RWPE2 (cell line): ENCODE data around the gene KIAA0930.
A peak's percentile ranks its signal among the peaks of the same experiment; 100 is the strongest.

ENCODE experiments used
- ATAC-seq: fragments of 200-7000 bp; cut with Tn5 transposase; 3 replicates; pipeline ENCODE4 v1.9.1; 2021; ENCODE audit warnings: low read depth
- DNase-seq: peaks from one replicate; pipeline ENCODE4 v3.0.0-alpha.2; 2020; ENCODE audit warnings: low spot score
- H3K27ac ChIP-seq: fragments of 450-650 bp; 2 replicates; pipeline ENCODE4 v1.5.1; 2017; ENCODE audit warnings: mild to moderate bottlenecking; ENCODE audit not compliant: poor library complexity, severe bottlenecking
- H3K27me3 ChIP-seq: fragments of 250-450 bp; sonication (Bioruptor Pico); 2 replicates; pipeline ENCODE4 v1.5.1; 2021; ENCODE audit warnings: mild to moderate bottlenecking, moderate library complexity; ENCODE audit not compliant: insufficient read depth, poor library complexity, severe bottlenecking
- H3K36me3 ChIP-seq: fragments of 250-450 bp; sonication (Bioruptor Pico); 2 replicates; pipeline ENCODE4 v1.5.1; 2020; ENCODE audit warnings: low read depth, mild to moderate bottlenecking, moderate library complexity
- H3K4me1 ChIP-seq: fragments of 250-450 bp; sonication (Bioruptor Pico); 2 replicates; pipeline ENCODE4 v1.5.1; 2021; ENCODE audit warnings: mild to moderate bottlenecking, moderate library complexity; ENCODE audit not compliant: insufficient read depth, poor library complexity, severe bottlenecking
- H3K4me3 ChIP-seq: fragments of 250-450 bp; sonication (Bioruptor Pico); 2 replicates; pipeline ENCODE4 v1.5.1; 2021; ENCODE audit warnings: mild to moderate bottlenecking, moderate library complexity; ENCODE audit not compliant: severe bottlenecking
- H3K9me3 ChIP-seq: fragments of 250-450 bp; sonication (Bioruptor Pico); 2 replicates; pipeline ENCODE4 v1.5.1; 2021; ENCODE audit warnings: mild to moderate bottlenecking, moderate library complexity; ENCODE audit not compliant: severe bottlenecking
- TF ChIP-seq, protein P1 (sequence below): fragments of 450-650 bp; IDR thresholded peaks from one replicate; pipeline ENCODE4 v1.5.1; 2017; ENCODE audit warnings: mild to moderate bottlenecking, moderate library complexity; ENCODE audit not compliant: poor library complexity, severe bottlenecking

The KIAA0930 gene

GRCh38 chr22:45240810-45241631 lies at the start of gene KIAA0930:
KIAA0930 (minus strand) TSS chr22:45240894; CDS start chr22:45240703, 191 bp downstream.
- DNase-seq: peak; percentile 81
- H3K27ac ChIP-seq: peak within 1 kb of the TSS; percentile 40
- peak; percentile 41 for ATAC-seq
- no peaks in the 10 kb centered on the region for H3K27me3 ChIP-seq
- H3K4me3 ChIP-seq: peak within 1 kb of the TSS; percentile 52
- TF ChIP-seq, protein P1, sequence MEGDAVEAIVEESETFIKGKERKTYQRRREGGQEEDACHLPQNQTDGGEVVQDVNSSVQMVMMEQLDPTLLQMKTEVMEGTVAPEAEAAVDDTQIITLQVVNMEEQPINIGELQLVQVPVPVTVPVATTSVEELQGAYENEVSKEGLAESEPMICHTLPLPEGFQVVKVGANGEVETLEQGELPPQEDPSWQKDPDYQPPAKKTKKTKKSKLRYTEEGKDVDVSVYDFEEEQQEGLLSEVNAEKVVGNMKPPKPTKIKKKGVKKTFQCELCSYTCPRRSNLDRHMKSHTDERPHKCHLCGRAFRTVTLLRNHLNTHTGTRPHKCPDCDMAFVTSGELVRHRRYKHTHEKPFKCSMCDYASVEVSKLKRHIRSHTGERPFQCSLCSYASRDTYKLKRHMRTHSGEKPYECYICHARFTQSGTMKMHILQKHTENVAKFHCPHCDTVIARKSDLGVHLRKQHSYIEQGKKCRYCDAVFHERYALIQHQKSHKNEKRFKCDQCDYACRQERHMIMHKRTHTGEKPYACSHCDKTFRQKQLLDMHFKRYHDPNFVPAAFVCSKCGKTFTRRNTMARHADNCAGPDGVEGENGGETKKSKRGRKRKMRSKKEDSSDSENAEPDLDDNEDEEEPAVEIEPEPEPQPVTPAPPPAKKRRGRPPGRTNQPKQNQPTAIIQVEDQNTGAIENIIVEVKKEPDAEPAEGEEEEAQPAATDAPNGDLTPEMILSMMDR: no peak
- peaks cover 25% of the 10 kb centered on the region for H3K36me3 ChIP-seq
- no peaks in the 10 kb centered on the region for H3K9me3 ChIP-seq
- peaks cover 20% of the 10 kb centered on the region for H3K4me1 ChIP-seq

- Histone ChIP-seq H3K36me3 (no peaks in the 10 kb centered on the region), H3K9me3 (no peaks in the 10 kb centered on the region), H3K27ac (no peak overlapping the region), H3K4me3 (no peak overlapping the region), H3K4me1 (no peaks in the 10 kb centered on the region), H3K27me3 (no peaks in the 10 kb centered on the region)
- TF ChIP-seq, protein P1: no peak
- ATAC-seq (no peak), DNase-seq (no peak)
These were observed 46.3 kb upstream of the KIAA0930 start for GRCh38 chr22:45286854-45287551.

DNA sequence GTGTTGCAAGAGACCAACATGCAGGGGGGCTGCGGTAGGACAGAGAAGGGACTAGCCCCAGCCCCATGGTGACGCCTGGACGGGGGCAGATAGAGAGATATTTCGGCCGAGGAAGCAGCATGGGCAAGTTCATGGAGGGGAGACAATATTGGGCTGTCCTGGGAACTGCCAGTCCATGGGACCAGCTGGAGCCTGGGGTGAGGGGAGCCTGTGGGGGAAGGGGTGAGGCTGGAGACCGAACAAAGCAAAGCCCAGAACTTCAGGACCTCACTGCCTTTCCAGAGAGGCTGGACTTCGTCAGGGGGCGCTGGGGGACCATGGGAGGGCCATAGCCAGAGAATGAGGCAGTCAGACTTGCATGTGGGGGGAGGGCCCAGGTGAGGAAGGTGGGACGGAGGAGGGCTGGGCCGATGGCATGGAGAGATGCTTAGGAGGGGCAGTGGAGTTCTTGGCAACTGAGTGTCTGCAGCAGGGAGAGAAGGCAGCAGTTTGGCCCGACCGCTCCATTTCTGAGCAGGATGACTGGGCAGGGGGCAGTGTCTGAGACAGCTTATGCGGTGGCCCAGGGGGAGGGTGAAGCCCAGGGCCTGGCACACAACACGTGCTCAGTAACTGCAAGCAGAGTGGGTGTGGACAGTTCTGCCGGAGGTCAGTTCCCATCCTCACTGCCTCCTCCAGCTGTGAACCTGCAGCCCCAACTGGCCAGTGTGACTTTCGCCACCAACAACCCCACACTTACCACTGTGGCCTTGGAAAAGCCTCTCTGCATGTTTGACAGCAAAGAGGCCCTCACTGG lies 44.8 kb upstream of the KIAA0930 start:
- Histone ChIP-seq H3K4me1 (no peaks in the 10 kb centered on the region), H3K9me3 (no peaks in the 10 kb centered on the region), H3K27ac (no peak overlapping the region), H3K36me3 (no peaks in the 10 kb centered on the region), H3K27me3 (no peaks in the 10 kb centered on the region), H3K4me3 (no peak overlapping the region)
- DNase-seq (no peak), ATAC-seq (no peak)
- TF ChIP-seq, protein P1: no peak

GRCh38 chr22:45284705-45285262 lies 44.1 kb upstream of the KIAA0930 start, which contains the start of gene UPK3A:
UPK3A (plus strand) TSS chr22:45284949; CDS start chr22:45285014, 65 bp downstream.
- Histone ChIP-seq H3K27me3 (no peaks in the 10 kb centered on the region), H3K36me3 (no peaks in the 10 kb centered on the region), H3K4me3 (no peak within 1 kb of the TSS), H3K9me3 (no peaks in the 10 kb centered on the region), H3K4me1 (no peaks in the 10 kb centered on the region), H3K27ac (no peak within 1 kb of the TSS)
- TF ChIP-seq, protein P1: no peak
- DNase-seq (no peak), ATAC-seq (peak; percentile 92)
